GM12878 (cell line): Measurements from ENCODE around the gene NUBPL. TPM values are rescaled to one million over a fixed set of nuclear protein-coding genes. Genes with fewer than 3 reads are reported as not detected.

Experiments
- ATAC-seq: fragments of 200-7000 bp; cut with Tn5 transposase; 3 replicates; pipeline ENCODE4 v1.9.1; 2020; ENCODE audit warnings: mild to moderate bottlenecking, moderate library complexity
- BruUV-seq: library from RNA; stranded (reverse); fragments of 400-500 nt; replicated peaks from 2 replicates; lab custom pipeline; 2021; lab: Mats Ljungman, UMichigan
- CTCF ChIA-PET: fragments of 300-600 bp; sonication (Branson Sonifier 250); formaldehyde crosslinking; extraction: SDS; loops from one replicate; lab custom pipeline; 2021; ENCODE audit warnings: inconsistent platforms; lab: Yijun Ruan, JAX
- POLR2A ChIA-PET: fragments of 350-600 bp; formaldehyde crosslinking; extraction: SDS; loops from one replicate; lab custom pipeline; 2021; ENCODE audit warnings: inconsistent platforms; lab: Charles Lee
- RAD21 ChIA-PET: fragments of 300-600 bp; sonication (Branson Sonifier 250); formaldehyde crosslinking; loops from one replicate; lab custom pipeline; 2023; ENCODE audit warnings: antibody characterized with exemption; ENCODE audit not compliant: unreplicated experiment; lab: Charles Lee
- SMC1A ChIA-PET: fragments of 300-600 bp; sonication (Branson Sonifier 250); formaldehyde crosslinking; loops from one replicate; lab custom pipeline; 2023; ENCODE audit not compliant: unreplicated experiment, uncharacterized antibody; lab: Charles Lee
- DNase-seq: peaks from one replicate; pipeline ENCODE4 v3.0.0-alpha.2; 2011; ENCODE audit warnings: low read depth, low spot score
- FAIRE-seq: peaks from 3 replicates; lab custom pipeline; 2011; peaks lifted over from hg19 to GRCh38; lab: Jason Lieb, UNC
- H2AFZ ChIP-seq: 2 replicates; pipeline ENCODE4 v1.6.0; 2011; ENCODE audit warnings: low read depth, low read length, control low read depth; ENCODE audit not compliant: control insufficient read depth
- H3K27ac ChIP-seq: 2 replicates; pipeline ENCODE4 v1.5.1; 2011; ENCODE audit warnings: control low read depth; ENCODE audit not compliant: control insufficient read depth, insufficient read depth
- H3K27me3 ChIP-seq, 2 experiments: replicated peaks in 1 of 2; 2 replicates each; pipeline versions ENCODE4 v1.6.0 to v1.6.1; 2011; ENCODE audit warnings: low read length in 1 of 2; ENCODE audit not compliant: control insufficient read depth in 2 of 2, insufficient read depth in 2 of 2
- H3K36me3 ChIP-seq, 2 experiments: 2 replicates each; pipeline ENCODE4 v1.5.1; 2011; ENCODE audit warnings: low read length in 1 of 2; ENCODE audit not compliant: control insufficient read depth in 2 of 2, insufficient read depth in 2 of 2
- H3K4me1 ChIP-seq: 2 replicates; pipeline ENCODE4 v1.6.1; 2011; ENCODE audit warnings: mild to moderate bottlenecking, low read length, moderate library complexity, mixed read lengths; ENCODE audit not compliant: control insufficient read depth, insufficient read depth
- H3K4me2 ChIP-seq: 2 replicates; pipeline ENCODE4 v1.6.0; 2011; ENCODE audit warnings: control low read depth; ENCODE audit not compliant: control insufficient read depth, insufficient read depth
- H3K4me3 ChIP-seq: fragments of 200-600 bp; sonication (generic); 2 replicates; pipeline ENCODE4 v1.5.1; 2016
- H3K79me2 ChIP-seq: 2 replicates; pipeline ENCODE4 v1.6.0; 2011; ENCODE audit warnings: low read length; ENCODE audit not compliant: control insufficient read depth, insufficient read depth
- H3K9ac ChIP-seq: 2 replicates; pipeline ENCODE4 v1.8.0; 2011; ENCODE audit warnings: low read length, control low read depth, mixed read lengths; ENCODE audit not compliant: control insufficient read depth, insufficient read depth
- H3K9me3 ChIP-seq: replicated peaks from 3 replicates; pipeline ENCODE4 v1.5.1; 2011; ENCODE audit warnings: mild to moderate bottlenecking, low read length; ENCODE audit not compliant: control insufficient read depth, insufficient read depth
- H4K20me1 ChIP-seq: 2 replicates; pipeline ENCODE4 v1.6.0; 2011; ENCODE audit not compliant: control insufficient read depth, insufficient read depth
- JUND ChIP-seq: IDR thresholded peaks from 2 replicates; pipeline ENCODE4 v1.6.1; 2012; ENCODE audit warnings: low read depth, mild to moderate bottlenecking, low read length, improper control_type of control experiment, moderate library complexity
- NKRF ChIP-seq: fragments of 450-650 bp; conservative IDR thresholded peaks from 2 replicates; pipeline ENCODE4 v1.6.1; 2017; ENCODE audit warnings: mild to moderate bottlenecking, moderate library complexity
- RAD21 ChIP-seq: IDR thresholded peaks from 2 replicates; pipeline ENCODE4 v1.6.1; 2011; ENCODE audit warnings: mild to moderate bottlenecking, low read depth, low read length, moderate library complexity; ENCODE audit not compliant: insufficient read depth
- SIN3A ChIP-seq: IDR thresholded peaks from 2 replicates; pipeline ENCODE4 v1.6.1; 2012; ENCODE audit warnings: low read depth, low read length, improper control_type of control experiment
- ZZZ3 ChIP-seq: IDR thresholded peaks from 2 replicates; pipeline ENCODE4 v1.6.1; 2011; ENCODE audit warnings: low read depth; ENCODE audit not compliant: control insufficient read depth, insufficient read length
- WGBS: methylation state at CpG from one replicate; pipeline ENCODE4 v1.1.6; 2016; ENCODE audit warnings: low lambda C conversion rate; ENCODE audit not compliant: insufficient replicate concordance, insufficient coverage; ENCODE audit errors: missing lambda C conversion rate; 5-methylcytosine and 5-hydroxymethylcytosine counted together
- in situ Hi-C: fragments of 300-500 bp; cut with MboI; formaldehyde crosslinking; loops from 9 replicates; pipeline ENCODE4 v1.14.3; 2018; ENCODE audit warnings: mixed read lengths
- intact Hi-C: fragments of 100-400 bp; cut with micrococcal nuclease; formaldehyde crosslinking; loops from one replicate; pipeline ENCODE4 v1.14.2; 2022; ENCODE audit not compliant: unreplicated experiment
- polyA plus RNA-seq, 11 experiments: library from polyadenylated mRNA; depleted of rRNA in 4 of 11; unstranded in 6 of 11; stranded (reverse) in 5 of 11; fragments of >200 nt; fragmentation: Nextera tagmentation in 4 of 11; fragmentation: Illumina TruSeq in 1 of 11; extraction: Ambion mirVana in 4 of 11; extraction: Trizol in 1 of 11; gene quantifications; 1 replicate in 1 of 11; 2 replicates in 10 of 11; pipeline versions ENCODE4 v1.2.1 to v1.2.3, GENCODE V29; 2011 to 2016; ENCODE audit warnings: inconsistent platforms in 2 of 11, missing spikeins in 2 of 11, low read depth in 1 of 11
- total RNA-seq, 4 experiments: library from RNA; depleted of rRNA in 3 of 4; stranded (reverse); fragments of >200 nt in 3 of 4; fragmentation: Illumina TruSeq in 1 of 4; extraction: Trizol in 1 of 4; gene quantifications; 2 replicates each; pipeline versions ENCODE4 v1.2.1 to v1.2.3, GENCODE V29; 2013 to 2021

The NUBPL gene
- total and polyA plus RNA-seq, 10 of the 15 experiments (the other 5 are each of a cell fraction or from before 2014, with no cell fraction given) = 3.4 to 11.6 (median 8.1) TPM

- POLR2A ChIA-PET = interaction anchor here (0.6 kb wide), 1 partner anchor 11 kb away, joined by 3 read pairs; no protein-coding TSS in a partner anchor
- Histone ChIP-seq H3K4me2 (no peak overlapping the region), H3K27me3 (no peaks in the 10 kb centered on the region; a peak in 1 of 4 replicates), H3K27ac (no peak overlapping the region), H3K4me1 (no peaks in the 10 kb centered on the region), H4K20me1 (no peaks in the 10 kb centered on the region), H3K79me2 (no peaks in the 10 kb centered on the region), H2AFZ (no peak overlapping the region), H3K36me3 (no peaks in the 10 kb centered on the region), H3K9me3 (no peaks in the 10 kb centered on the region), H3K9ac (no peak overlapping the region), H3K4me3 (no peak overlapping the region)
- FAIRE-seq (no peak), ATAC-seq (no peak), DNase-seq (no peak)
- no TSS peak for BruUV-seq
- RAD21 ChIA-PET = interaction anchor here (1.3 kb wide), 1 partner anchor 18 kb away, joined by 3 read pairs; no protein-coding TSS in a partner anchor
- SMC1A ChIA-PET = interaction anchor here (1.2 kb wide), 1 partner anchor 708 kb away, joined by 3 read pairs; no protein-coding TSS in a partner anchor
- TF ChIP-seq JUND (no peak), NKRF (no peak), RAD21 (no peak), SIN3A (no peak), ZZZ3 (no peak)
- WGBS = 88% methylated on average over 3 of the region's 3 CpGs
- in situ Hi-C loops = no loop called here
- CTCF ChIA-PET = interaction anchor here (0.6 to 0.7 kb wide), 2 partner anchors 48 to 260 kb away, joined by 3 read pairs; no protein-coding TSS in a partner anchor
- intact Hi-C loops = no loop called here
These were observed 16.4 kb upstream of the NUBPL start for GRCh38 chr14:31544816-31545215.
